KMS-11 (cell line): ENCODE results near the gene ZNF431.
"Not testable (repeated sequence)": the region's sequence is repeated elsewhere in the genome, so short reads cannot be mapped to it uniquely, and the experiment has no call there.

Experiments
- H2AFZ ChIP-seq: fragments of 200-600 bp; sonication (generic); 2 replicates; pipeline ENCODE4 v1.6.1; 2016; ENCODE audit warnings: antibody characterized with exemption, mixed run types, low read depth
- H3K27ac ChIP-seq: fragments of 200-600 bp; sonication (generic); 2 replicates; pipeline ENCODE4 v1.6.1; 2016; ENCODE audit warnings: mild to moderate bottlenecking, mixed run types
- H3K27me3 ChIP-seq: fragments of 200-600 bp; sonication (generic); 2 replicates; pipeline ENCODE4 v1.6.1; 2017; ENCODE audit warnings: mild to moderate bottlenecking, low read depth, mixed run types, moderate library complexity; ENCODE audit not compliant: insufficient read depth
- H3K36me3 ChIP-seq: fragments of 200-600 bp; sonication (generic); 2 replicates; pipeline ENCODE4 v1.6.1; 2017; ENCODE audit warnings: mild to moderate bottlenecking, mixed run types; ENCODE audit not compliant: insufficient read depth
- H3K4me1 ChIP-seq: fragments of 200-600 bp; sonication (generic); 2 replicates; pipeline ENCODE4 v1.6.1; 2016; ENCODE audit warnings: mild to moderate bottlenecking, low read depth, mixed run types; ENCODE audit not compliant: poor library complexity, severe bottlenecking
- H3K4me2 ChIP-seq: fragments of 200-600 bp; sonication (generic); 2 replicates; pipeline ENCODE4 v1.7.0; 2016; ENCODE audit warnings: mild to moderate bottlenecking, mixed run types
- H3K4me3 ChIP-seq: fragments of 200-600 bp; sonication (generic); IDR thresholded peaks from 2 replicates; pipeline ENCODE4 v1.6.1; 2017; ENCODE audit warnings: low read depth, low read length, mixed read lengths; ENCODE audit not compliant: insufficient read depth
- H3K79me2 ChIP-seq: fragments of 200-600 bp; sonication (generic); 2 replicates; pipeline ENCODE4 v1.6.1; 2016; ENCODE audit warnings: low read depth, mixed run types; ENCODE audit not compliant: insufficient read depth
- H3K9ac ChIP-seq: fragments of 200-600 bp; sonication (generic); 2 replicates; pipeline ENCODE4 v1.6.1; 2016; ENCODE audit warnings: mild to moderate bottlenecking, mixed run types
- H4K20me1 ChIP-seq: fragments of 200-600 bp; sonication (generic); 2 replicates; pipeline ENCODE4 v1.6.1; 2016; ENCODE audit warnings: mild to moderate bottlenecking, mixed run types; ENCODE audit not compliant: insufficient read depth
- CTCF ChIP-seq: fragments of 200-600 bp; sonication (generic); conservative IDR thresholded peaks from 2 replicates; pipeline ENCODE4 v1.6.1; 2017; ENCODE audit warnings: low read depth, mild to moderate bottlenecking, antibody characterized with exemption, low read length, moderate library complexity, mixed read lengths

Gene ZNF431

GRCh38 chr19:21135433-21135832 lies 6.4 kb upstream of the ZNF431 start:
- Histone ChIP-seq H3K4me2 (no peak overlapping the region), H3K79me2 (no peaks in the 10 kb centered on the region), H3K36me3 (no peaks in the 10 kb centered on the region), H3K4me1 (no peaks in the 10 kb centered on the region), H3K9ac (no peak overlapping the region), H2AFZ (no peak overlapping the region), H3K4me3 (no peak overlapping the region), H3K27me3 (no peaks in the 10 kb centered on the region), H3K27ac (no peak overlapping the region), H4K20me1 (no peaks in the 10 kb centered on the region)
- no peak for TF ChIP-seq CTCF

GRCh38 chr19:21138130-21138529 lies 3.7 kb upstream of the ZNF431 start:
- Histone ChIP-seq H3K79me2 (no peaks in the 10 kb centered on the region), H3K9ac (no peak overlapping the region), H4K20me1 (no peaks in the 10 kb centered on the region), H3K4me2 (no peak overlapping the region), H3K27ac (no peak overlapping the region), H3K36me3 (no peaks in the 10 kb centered on the region), H3K4me1 (no peaks in the 10 kb centered on the region), H3K4me3 (no peak overlapping the region), H3K27me3 (no peaks in the 10 kb centered on the region), H2AFZ (no peak overlapping the region)
- no peak for TF ChIP-seq CTCF

- not testable (repeated sequence) for H2AFZ ChIP-seq, H3K36me3 ChIP-seq, H3K27me3 ChIP-seq, H3K4me2 ChIP-seq, H3K27ac ChIP-seq, H3K79me2 ChIP-seq, H3K9ac ChIP-seq, H4K20me1 ChIP-seq, H3K4me1 ChIP-seq, H3K4me3 ChIP-seq
These were observed 834 bp upstream of the ZNF431 start for GRCh38 chr19:21141006-21141405.

- Histone ChIP-seq H3K36me3 (no peaks in the 10 kb centered on the region), H3K27me3 (no peaks in the 10 kb centered on the region), H3K4me1 (no peaks in the 10 kb centered on the region), H4K20me1 (no peaks in the 10 kb centered on the region), H3K4me3 (no peak overlapping the region), H3K9ac (no peak overlapping the region), H3K4me2 (no peak overlapping the region), H2AFZ (no peak overlapping the region), H3K27ac (no peak overlapping the region), H3K79me2 (no peaks in the 10 kb centered on the region)
- no peak for TF ChIP-seq CTCF
These were observed 1.6 kb downstream of the ZNF431 start for GRCh38 chr19:21143428-21143827.

GRCh38 chr19:21143854-21144253 lies 2.0 kb downstream of the ZNF431 start:
- Histone ChIP-seq H3K27me3 (no peaks in the 10 kb centered on the region), H4K20me1 (no peaks in the 10 kb centered on the region), H3K36me3 (no peaks in the 10 kb centered on the region), H3K4me1 (no peaks in the 10 kb centered on the region), H3K79me2 (no peaks in the 10 kb centered on the region), H3K4me3 (no peak overlapping the region), H2AFZ (no peak overlapping the region), H3K4me2 (no peak overlapping the region), H3K27ac (no peak overlapping the region), H3K9ac (no peak overlapping the region)
- no peak for TF ChIP-seq CTCF
